NOMO-1 treated with DMSO at 0.1 percent for 48 hours (cell line): ENCODE measurements around the gene BRINP3.
A peak's percentile ranks its signal among the peaks of the same experiment; 100 is the strongest.

Source experiments
- DNase-seq: peaks from one replicate; lab custom pipeline; 2025; ENCODE audit not compliant: unreplicated experiment; lab: John Stamatoyannopoulos, UW

BRINP3 gene

GRCh38 chr1:190453550-190453949 lies 24.1 kb downstream of the BRINP3 start:
- DNase-seq = no peak

DNA sequence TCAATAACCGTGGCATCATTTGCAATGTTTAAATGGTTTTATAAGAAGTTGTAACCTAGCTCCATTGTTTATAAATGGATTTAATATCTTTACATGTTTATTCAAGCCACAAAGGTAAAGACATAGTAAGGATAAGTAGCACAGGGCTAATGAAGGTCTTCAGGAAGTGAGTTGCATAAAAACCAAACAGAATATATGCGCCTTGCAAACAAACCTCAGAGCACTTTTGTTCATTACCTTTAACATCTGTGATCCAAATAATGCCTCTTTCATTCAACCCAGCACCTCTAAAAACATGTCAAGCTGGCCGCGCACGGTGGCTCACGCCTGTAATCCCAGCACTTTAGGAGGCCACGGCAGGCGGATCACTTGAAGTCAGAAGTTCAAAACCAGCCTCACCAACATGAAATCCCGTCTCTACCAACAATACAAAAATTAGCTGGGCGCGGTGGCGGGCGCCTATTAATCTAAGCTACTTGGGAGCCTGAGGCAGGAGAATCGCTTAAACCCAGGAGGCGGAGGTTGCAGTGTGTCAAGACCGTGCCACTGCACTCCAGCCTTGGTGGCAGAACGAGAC lies 25.3 kb downstream of the BRINP3 start:
- DNase-seq = no peak

GRCh38 chr1:190444464-190444863 lies 33.2 kb downstream of the BRINP3 start:
- no peak for DNase-seq

GRCh38 chr1:190439447-190439846 lies 38.2 kb downstream of the BRINP3 start:
- DNase-seq = no peak

DNA sequence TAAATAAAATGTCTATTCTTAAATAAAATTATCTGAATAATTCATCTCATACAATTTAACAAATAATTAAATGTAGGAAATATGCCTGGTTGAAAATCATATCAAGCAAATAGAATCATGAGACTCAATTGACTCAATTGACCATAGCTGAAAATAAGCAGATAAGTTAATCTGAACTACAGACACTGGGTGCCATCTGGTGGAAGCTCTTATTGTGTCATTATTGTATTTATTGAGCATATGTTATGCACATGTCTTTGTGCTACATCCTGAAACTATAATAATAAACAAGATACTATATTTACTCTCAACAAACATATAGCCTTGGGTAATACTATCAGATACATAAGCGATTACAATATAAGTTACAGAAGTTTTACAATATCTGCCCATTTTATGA lies 41.0 kb downstream of the BRINP3 start:
- DNase-seq = peak; percentile 9

DNA sequence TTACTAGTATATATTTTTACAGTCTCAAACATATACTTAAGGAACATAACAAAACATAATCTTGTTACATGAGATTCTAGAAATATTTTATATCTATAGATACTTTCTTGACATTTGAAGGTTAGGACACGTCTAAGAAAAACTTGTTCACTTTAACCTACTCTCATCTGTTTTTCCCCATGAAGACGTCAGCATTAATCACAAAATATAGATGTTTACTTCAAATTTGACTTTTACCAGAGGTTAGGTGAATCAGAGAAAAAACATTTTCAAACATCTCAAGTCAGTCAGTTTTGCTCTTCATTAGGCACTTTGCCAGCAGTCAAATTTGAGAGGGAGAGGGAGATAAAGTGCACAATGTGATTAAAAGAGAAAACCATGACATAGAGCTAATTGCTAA lies 47.7 kb downstream of the BRINP3 start:
- DNase-seq = no peak

- DNase-seq = no peak
Measured at GRCh38 chr1:190429141-190429540, 48.5 kb downstream of the BRINP3 start.

DNA sequence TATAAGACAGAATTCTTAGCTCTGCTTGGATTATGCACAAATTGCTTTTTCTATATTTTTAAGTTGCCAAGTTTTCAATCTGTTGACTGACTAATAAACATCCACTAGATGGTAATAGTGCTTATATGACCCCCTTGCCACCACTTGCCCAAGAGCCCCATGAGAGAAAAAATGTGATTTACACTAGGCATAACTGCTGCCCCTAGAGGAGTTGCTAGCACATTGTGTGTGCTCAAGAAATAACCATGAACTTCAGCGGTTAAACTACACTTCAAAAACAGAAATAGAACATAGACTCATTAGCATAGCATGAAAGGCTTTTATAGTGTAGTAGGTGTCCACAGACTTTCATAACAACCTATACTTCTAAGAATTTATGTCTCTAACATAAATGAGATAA lies 61.4 kb downstream of the BRINP3 start:
- DNase-seq = no peak

GRCh38 chr1:190413142-190413541 lies 64.5 kb downstream of the BRINP3 start:
- no peak for DNase-seq

DNA sequence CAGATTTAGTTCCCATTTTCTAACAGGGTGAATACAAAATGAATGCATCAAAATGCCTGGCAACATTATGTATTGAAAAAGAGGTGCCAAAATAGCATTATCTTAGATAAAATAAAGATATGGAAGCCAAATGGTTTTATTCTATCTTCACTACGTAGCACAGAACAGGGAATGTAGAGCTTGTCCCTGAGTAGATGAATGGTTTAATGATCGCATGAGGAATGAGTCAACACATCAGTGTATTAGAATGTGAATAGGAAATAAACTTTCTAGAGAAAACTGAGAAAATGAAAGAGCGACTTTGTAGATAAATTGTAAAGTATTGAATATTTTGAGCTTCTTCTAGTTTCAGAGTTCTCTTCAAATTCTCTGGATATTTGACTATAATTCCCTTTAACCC lies 74.3 kb downstream of the BRINP3 start:
- no peak for DNase-seq

DNA sequence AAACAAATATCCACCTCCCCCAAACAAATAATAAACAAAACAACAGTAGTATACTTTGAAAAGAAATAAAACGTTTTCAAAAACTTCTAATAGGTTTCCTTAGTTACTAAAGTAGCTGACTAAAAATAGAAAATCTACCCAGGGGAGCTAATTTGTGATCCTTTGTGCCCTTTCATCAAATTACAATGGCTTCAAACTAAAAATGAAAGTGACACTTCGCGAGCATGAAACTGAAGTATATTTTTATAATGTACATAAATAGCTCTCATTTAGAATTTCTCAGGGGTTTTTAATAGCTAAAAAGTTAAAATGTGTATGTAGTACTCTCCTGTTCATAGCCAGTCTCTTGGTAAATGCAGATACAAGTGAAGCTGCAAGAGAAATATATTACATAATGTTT lies 78.4 kb downstream of the BRINP3 start:
- no peak for DNase-seq

DNA sequence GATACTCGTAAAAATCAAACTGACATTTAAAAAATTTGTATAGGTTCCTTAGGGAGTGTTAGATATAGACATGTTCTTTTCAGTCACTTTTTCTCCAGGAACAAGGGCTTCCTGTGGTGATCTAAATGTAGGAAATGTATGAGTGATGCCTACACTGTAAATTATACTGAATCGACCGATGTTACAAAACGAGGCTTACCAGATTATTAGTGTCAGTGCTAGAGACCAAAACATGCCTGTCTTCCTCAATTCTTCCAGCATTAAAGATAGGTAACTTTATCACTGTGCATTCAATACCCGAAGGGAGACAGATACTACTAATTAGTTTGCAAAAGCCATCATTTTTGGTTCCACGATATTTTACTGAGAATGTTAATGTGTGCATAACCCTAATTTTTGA lies 86.1 kb downstream of the BRINP3 start:
- DNase-seq = no peak

GRCh38 chr1:190377991-190378390 lies 99.7 kb downstream of the BRINP3 start:
- DNase-seq = no peak

DNA sequence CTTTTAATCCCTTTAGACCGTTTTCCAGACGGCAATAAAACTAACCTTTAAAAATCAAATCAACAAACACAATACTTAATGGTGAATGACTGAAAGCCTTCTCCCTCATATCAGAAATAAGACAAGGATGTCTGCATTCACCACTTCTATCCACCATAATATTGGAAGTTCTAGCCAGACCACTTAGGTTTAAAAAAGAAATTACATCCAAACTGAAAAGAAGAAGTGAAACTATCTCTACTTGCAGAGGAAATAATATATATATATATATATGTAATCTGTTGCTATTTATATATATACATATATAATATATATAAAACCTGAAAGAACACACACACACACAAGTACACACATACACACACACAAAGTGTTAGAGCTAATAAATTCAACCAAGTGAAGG lies 100.4 kb downstream of the BRINP3 start:
- peak; percentile 33 for DNase-seq

GRCh38 chr1:190376044-190376443 lies 101.6 kb downstream of the BRINP3 start:
- DNase-seq = no peak

GRCh38 chr1:190373705-190374336 lies 103.8 kb downstream of the BRINP3 start:
- DNase-seq = peak; percentile 12

DNA sequence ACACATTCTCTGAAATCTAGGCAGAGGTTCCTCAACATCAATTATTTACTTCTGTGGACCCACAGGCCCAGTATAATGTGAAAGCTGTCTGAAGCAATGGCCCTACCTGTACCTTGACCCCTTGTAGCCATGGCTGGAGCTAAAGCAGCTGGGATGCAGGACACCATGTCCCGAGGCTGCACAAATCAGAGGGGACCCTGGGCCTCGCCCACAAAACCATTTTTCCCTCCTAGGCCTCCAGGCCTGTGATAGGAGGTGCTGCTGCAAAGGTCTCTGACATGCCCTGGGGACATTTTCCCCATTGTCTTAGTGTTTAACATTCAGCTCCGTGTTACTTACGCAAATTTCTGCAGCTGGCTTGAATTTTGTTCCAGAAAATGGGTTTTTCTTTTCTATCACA lies 110.5 kb downstream of the BRINP3 start:
- no peak for DNase-seq

- DNase-seq = no peak
Measured at GRCh38 chr1:190365283-190365682, 112.4 kb downstream of the BRINP3 start.

- DNase-seq = no peak
Measured at GRCh38 chr1:190353538-190354101, 124.0 kb downstream of the BRINP3 start.

DNA sequence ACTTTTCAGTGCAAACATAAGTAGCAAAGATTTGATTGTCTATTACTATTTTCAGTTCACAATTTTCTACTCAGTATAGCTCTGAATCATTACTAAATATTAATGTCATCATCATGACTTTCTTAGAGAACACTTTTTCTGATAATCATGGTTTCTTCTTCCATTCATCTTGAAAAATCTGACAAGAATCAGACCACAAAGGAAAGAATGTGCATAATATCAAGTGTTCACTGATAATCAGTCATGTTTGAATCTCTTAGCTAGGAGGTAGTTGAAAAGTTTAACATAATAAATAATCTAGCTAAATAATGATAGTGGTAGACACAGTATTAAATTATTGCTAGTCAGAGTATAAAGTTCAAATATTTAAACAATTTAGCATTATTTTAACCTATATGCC lies 133.2 kb downstream of the BRINP3 start:
- DNase-seq = no peak

- no peak for DNase-seq
Measured at GRCh38 chr1:190338829-190339228, 138.8 kb downstream of the BRINP3 start.

DNA sequence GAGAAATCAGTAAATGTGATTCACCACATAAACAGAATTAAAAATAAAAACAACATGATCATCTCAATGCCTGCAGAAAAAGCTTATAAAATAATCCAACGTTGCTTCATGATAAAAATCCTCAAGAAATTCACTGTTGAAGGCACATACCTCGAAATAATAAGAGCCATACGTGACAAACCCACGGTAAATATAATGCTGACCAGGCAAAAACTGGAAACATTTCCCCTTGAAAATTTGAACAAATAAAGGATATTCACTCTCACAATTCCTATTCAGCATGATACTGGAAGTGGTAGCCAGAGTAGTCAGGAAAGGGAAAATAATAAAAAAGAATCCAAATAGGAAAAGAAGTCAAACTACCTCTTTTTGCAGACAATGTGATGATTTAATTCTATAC lies 148.8 kb downstream of the BRINP3 start:
- DNase-seq = no peak

DNA sequence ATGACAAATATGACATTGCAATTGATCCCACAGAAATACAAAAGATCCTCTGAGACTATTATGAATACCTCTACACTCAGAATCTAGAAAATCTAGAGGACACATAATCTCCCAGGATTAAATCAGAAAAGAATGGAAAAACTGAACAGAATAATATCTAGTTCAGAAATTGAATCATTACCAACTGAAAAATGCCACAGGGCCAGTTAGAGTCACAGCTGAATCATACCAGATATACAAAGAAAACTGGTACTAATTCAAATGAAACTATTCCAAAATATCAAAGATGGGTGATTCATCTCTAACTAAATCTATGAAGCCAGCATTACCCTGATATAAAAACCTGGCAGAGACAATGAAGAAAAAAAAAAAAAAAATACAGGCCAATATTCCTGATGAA lies 149.3 kb downstream of the BRINP3 start:
- no peak for DNase-seq
